CD4-positive, alpha-beta T cell treated with Interferon alpha-2 for 1 hour (primary cell): ENCODE results near the gene SNX6.

Source experiments
- DNase-seq, 2 donors: peaks; one replicate each; pipeline ENCODE4 v3.0.0-alpha.2; 2020 to 2022

SNX6 gene

DNA sequence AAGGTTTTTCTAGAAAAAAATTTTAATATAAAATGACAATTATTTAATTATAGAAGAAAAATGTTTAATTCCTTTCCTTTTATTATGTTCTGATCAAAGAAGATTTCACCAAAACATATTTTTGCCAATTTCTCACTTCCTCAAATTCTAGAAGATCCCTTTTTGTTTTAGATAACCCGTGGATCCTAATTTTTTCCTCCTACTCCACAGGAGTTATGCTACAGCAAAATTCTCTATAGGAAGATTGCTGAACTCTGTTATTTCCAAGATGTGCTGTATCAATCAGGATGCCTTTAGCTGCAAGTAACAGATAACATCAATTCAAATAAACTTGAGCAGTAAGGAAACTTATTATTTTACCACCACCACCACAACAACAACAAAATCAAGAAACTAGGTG lies 3.8 kb upstream of the SNX6 start:
- no peak for DNase-seq

- no peak for DNase-seq
Measured at GRCh38 chr14:34632411-34632978, 2.5 kb upstream of the SNX6 start.

DNA sequence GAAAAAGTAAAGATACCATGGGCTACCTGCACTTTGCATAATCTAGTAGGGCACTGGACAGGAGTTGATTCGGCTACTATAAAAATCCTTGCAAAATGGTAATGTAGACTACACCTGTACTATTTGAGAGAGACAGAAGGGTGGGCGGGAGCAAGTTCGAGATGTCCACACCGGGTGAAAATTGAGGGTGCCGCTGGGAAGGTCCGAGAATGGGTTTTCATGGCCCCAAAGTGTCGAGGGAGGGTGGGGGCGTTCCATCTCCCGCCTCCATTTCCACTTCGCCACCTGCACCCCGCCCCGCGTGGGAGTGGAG lies 648 bp downstream of the SNX6 start:
- DNase-seq = no peak

GRCh38 chr14:34628681-34629135 lies 1.2 kb downstream of the SNX6 start:
- peak; percentile 14 to 66 for DNase-seq

DNA sequence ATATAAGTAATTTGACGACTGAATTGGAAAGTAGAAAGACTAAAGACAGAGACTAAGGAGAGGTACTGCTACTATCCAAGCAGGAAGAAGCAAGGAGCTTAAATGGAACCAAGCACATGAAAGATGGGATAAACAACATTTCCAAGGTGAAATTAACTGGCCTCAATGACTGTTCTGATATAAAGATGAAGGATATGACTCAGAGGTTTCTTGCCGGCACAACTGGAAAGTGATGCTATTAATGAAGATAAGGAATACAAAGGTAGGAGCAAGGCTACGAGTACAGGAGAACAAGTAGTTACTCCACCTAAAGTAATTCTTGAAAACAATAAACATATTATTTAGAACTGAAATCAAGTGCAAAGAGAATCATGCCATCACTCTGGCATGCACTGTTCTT lies 6.4 kb downstream of the SNX6 start:
- DNase-seq = no peak

GRCh38 chr14:34620839-34621238 lies 9.1 kb downstream of the SNX6 start:
- no peak for DNase-seq

DNA sequence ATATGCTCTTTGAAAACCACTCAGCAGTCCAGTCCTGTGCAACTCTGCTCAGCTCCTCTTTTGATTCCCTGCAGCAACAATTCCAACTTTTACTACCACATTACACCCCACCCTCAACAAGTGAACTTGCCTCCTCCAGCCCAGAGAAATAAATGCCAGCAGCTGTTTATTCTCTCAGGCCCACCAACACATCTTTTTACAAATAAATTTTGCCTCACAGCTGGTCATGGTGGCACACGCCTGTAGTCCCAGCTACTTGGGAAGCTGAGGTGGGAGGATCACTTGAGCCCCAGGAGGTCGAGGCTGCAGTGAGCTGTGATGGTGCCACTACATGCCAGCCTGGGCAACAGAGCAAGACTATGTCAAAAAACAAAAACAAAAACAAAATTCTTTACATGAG lies 9.8 kb downstream of the SNX6 start:
- no peak for DNase-seq

DNA sequence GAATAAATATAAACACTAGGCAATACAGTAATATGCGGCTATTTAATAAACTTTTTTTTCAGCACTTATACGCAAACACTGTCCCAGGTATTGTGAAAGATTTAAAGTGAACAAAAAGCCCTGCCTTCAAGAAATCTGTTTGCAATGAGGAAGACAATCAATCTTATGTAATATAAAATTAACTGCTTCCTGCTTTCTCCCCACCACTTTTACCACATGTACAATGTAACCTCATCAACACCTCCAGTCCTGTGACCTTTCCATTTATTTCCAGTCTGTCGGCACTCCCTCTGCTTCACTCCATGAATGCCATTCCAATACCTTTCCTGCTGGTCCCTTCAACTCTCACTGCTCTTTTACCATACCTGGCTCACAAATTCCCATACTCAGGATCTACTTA lies 10.5 kb downstream of the SNX6 start:
- DNase-seq = no peak

DNA sequence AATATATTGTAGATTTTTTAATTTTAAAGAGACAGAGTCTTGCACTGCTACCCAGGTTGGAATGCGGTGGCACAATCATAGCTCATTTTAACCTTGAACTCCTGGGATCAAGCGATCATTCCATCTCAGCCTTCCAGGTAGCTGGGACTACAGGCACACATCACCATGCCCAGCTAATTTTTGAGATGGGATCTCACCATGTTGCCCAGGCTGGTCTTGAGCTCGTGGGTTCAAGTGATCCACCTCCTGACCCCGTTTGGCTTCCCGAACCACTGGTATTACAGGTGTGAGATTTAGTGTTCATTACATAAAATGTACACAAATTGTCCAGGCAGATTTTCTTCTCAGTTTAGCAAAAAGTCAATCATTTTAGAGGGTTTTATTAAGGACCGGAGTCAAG lies 13.6 kb downstream of the SNX6 start:
- DNase-seq = no peak

GRCh38 chr14:34615507-34615906 lies 14.4 kb downstream of the SNX6 start:
- DNase-seq = no peak

- no peak for DNase-seq
Measured at GRCh38 chr14:34614638-34615037, 15.3 kb downstream of the SNX6 start.

DNA sequence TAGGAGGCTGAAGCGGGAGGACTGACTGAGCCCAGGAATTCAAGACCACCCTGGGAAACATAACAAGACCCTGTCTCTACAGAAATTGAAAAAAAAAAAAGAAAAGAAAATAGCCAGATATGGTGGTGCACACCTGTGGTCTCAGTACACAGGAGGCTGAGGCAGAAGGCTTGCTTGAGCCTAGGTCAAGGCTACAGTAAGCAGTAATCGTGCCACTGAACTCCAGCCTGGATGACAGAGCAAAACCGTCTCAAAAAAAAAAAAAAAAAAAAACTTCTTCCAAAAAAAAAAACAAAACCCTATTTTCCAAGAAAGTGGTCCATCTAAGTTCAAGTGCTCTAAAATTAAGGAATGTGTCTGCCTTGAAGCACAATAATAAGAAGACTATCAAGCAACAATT lies 19.8 kb downstream of the SNX6 start:
- no peak for DNase-seq

- DNase-seq = no peak
Measured at GRCh38 chr14:34605461-34605860, 24.5 kb downstream of the SNX6 start.

DNA sequence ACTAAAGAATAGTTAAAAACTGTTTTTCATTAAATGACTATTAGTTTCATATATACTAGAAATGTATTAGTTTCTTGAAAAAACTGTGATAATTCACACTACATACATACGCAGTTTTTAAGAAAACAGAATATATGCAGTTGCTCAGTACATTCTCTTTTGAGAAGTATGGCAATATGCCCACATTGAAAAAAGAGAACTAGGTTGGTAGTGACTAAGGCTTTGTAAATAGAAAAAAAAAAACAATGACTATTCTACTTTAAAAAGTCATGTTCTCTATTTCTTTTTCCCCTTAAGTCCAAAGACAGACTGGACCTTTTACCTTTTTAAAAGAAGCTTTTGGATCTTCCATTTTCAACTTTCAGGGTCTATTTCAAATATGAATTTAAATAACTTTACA lies 25.0 kb downstream of the SNX6 start:
- DNase-seq = no peak

GRCh38 chr14:34596891-34597290 lies 33.1 kb downstream of the SNX6 start:
- no peak for DNase-seq

- DNase-seq = no peak
Measured at GRCh38 chr14:34593740-34594375, 36.1 kb downstream of the SNX6 start.

DNA sequence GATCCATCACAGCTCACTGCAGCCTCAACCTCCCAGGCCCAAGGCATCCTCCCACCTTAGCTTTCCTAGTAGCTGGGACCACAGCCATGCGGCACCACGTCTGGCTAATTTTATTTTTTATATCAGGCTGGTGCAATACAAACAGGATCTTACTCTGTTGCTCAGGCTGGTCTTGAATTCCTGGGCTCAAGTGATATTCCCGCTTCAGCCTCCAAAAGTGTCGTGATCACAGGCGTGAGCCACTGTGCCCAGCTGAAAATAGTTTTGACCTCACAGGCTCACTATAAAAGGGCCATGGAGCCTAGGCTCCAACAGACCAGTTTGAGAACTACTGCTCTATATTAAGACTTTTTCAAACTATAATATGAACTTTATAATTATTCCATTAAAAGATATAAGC lies 37.3 kb downstream of the SNX6 start:
- no peak for DNase-seq

DNA sequence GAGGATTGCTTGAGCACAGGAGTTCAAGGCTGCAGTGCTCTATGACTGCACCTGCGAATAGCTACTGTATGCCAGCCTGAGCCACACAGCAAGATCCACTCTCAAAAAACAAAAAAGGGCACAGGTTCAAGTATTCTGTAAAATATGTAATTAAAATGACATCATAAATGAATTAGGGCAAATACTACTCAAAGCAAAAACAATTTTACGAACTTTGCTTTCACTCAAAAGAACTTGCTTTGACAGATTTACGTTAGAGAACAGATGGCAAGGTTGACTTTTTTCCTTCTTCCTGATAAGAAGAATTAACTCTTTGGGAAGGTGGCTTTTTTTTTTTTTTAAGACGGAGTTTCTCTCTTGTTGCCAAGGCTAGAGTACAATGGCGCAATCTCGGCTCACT lies 46.4 kb downstream of the SNX6 start:
- no peak for DNase-seq

GRCh38 chr14:34582117-34582680 lies 47.7 kb downstream of the SNX6 start:
- no peak for DNase-seq

- DNase-seq = no peak
Measured at GRCh38 chr14:34580381-34580780, 49.6 kb downstream of the SNX6 start.

DNA sequence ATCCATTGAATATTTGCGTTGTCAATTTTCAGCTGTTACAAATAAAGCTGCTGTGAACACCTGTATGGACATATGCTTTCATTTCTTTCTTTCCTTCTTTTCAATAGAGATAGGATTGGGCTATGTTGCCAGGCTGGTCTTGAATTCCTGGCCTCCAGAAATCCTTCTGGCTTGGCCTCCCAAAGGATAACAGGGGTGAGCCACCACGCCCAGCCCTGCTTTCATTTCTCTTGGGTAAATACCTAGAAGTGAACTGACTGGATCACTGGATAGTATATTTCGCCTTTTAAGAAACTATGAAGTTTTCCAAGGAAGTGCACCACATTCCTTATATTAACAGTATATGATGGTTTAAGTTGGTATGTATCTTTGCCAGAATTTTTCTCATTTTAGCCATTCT lies 58.2 kb downstream of the SNX6 start:
- no peak for DNase-seq

DNA sequence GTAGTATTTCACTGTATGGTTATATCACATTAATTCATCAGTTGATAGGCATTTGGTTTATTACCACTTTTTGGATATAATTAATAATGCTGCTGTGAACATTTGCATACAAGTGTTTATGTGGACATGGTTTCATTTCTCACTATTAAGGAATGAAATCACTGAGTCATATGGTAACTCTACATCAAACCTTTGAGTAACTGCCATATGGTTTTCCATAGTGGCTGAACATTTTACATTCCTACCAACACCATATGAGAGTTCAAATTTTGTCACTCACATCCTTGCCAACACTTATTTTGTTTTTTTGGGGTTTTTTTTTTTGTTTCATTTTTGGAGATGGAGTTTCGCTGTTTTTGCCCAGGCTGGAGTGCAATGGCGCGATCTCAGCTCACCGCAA lies 60.2 kb downstream of the SNX6 start:
- no peak for DNase-seq

- DNase-seq = no peak
Measured at GRCh38 chr14:34568803-34569202, 61.1 kb downstream of the SNX6 start.

DNA sequence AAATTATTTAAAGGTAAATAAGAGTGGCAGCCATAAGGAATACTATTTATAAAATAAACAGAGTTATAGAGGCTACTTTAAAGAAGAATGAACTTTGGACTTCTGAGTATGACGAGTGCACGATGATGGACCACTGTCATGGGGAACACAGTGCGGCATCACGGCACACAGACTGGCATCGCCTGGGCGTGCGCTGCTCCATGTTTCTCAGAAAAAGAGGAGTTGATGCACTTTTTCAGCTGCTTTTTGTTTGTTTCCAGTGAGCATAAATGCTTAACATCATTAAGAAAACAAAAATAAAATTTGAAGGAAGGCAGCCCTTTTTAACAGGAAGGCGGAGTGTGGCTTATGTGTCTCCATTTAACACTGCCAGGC lies 67.2 kb downstream of the SNX6 start:
- DNase-seq = no peak
